ENCODE measurements around the gene EZH2.

Gene EZH2

GRCh38 chr7:148884049-148884298 lies at the start of gene EZH2:
Gene EZH2, minus strand, starts transcription at chr7:148884291. Its CDS starts 36,993 bp downstream, at chr7:148847298.
- DNase-seq (ENCODE audit: low read depth, low spot score): no peak

GRCh38 chr7:148931470-148931869 lies 47.4 kb upstream of the EZH2 start:
- no peak for DNase-seq (ENCODE audit: low read depth, low spot score)

GRCh38 chr7:148930335-148930734 lies 46.2 kb upstream of the EZH2 start:
- DNase-seq (ENCODE audit: low read depth, low spot score): no peak

GRCh38 chr7:148929176-148929575 lies 45.1 kb upstream of the EZH2 start:
- DNase-seq (ENCODE audit: low read depth, low spot score): no peak

GRCh38 chr7:148927123-148928045 lies 43.3 kb upstream of the EZH2 start:
- DNase-seq (ENCODE audit: low read depth, low spot score): no peak

GRCh38 chr7:148925836-148926235 lies 41.7 kb upstream of the EZH2 start:
- no peak for DNase-seq (ENCODE audit: low read depth, low spot score)

GRCh38 chr7:148924011-148924410 lies 39.9 kb upstream of the EZH2 start:
- no peak for DNase-seq (ENCODE audit: low read depth, low spot score)

GRCh38 chr7:148921806-148922205 lies 37.7 kb upstream of the EZH2 start:
- DNase-seq (ENCODE audit: low read depth, low spot score): no peak

GRCh38 chr7:148921189-148921588 lies 37.1 kb upstream of the EZH2 start:
- no peak for DNase-seq (ENCODE audit: low read depth, low spot score)

- DNase-seq (ENCODE audit: low read depth, low spot score): no peak
Observed at GRCh38 chr7:148919859-148920258, 35.8 kb upstream of the EZH2 start.

- DNase-seq (ENCODE audit: low read depth, low spot score): no peak
Observed at GRCh38 chr7:148918058-148918596, 34.0 kb upstream of the EZH2 start.

- DNase-seq (ENCODE audit: low read depth, low spot score): no peak
Observed at GRCh38 chr7:148916186-148916585, 32.1 kb upstream of the EZH2 start.

- DNase-seq (ENCODE audit: low read depth, low spot score): no peak
Observed at GRCh38 chr7:148915211-148915610, 31.1 kb upstream of the EZH2 start.

GRCh38 chr7:148914208-148914777 lies 30.2 kb upstream of the EZH2 start:
- DNase-seq (ENCODE audit: low read depth, low spot score): no peak

- DNase-seq (ENCODE audit: low read depth, low spot score): no peak
Observed at GRCh38 chr7:148912758-148913541, 28.9 kb upstream of the EZH2 start.

- no peak for DNase-seq (ENCODE audit: low read depth, low spot score)
Observed at GRCh38 chr7:148912151-148912550, 28.1 kb upstream of the EZH2 start.

GRCh38 chr7:148911626-148912025 lies 27.5 kb upstream of the EZH2 start:
- DNase-seq (ENCODE audit: low read depth, low spot score): no peak

- no peak for DNase-seq (ENCODE audit: low read depth, low spot score)
Observed at GRCh38 chr7:148909568-148909967, 25.5 kb upstream of the EZH2 start.

- DNase-seq (ENCODE audit: low read depth, low spot score): no peak
Observed at GRCh38 chr7:148906707-148907498, 22.8 kb upstream of the EZH2 start.

GRCh38 chr7:148905093-148905666 lies 21.1 kb upstream of the EZH2 start:
- DNase-seq (ENCODE audit: low read depth, low spot score): no peak

GRCh38 chr7:148903504-148903903 lies 19.4 kb upstream of the EZH2 start:
- no peak for DNase-seq (ENCODE audit: low read depth, low spot score)
